ENCODE measurements around the gene CBX4. TPM values are rescaled to one million over a fixed set of nuclear protein-coding genes. Genes with fewer than 3 reads are reported as not detected.

CBX4 gene
- total RNA-seq, 1 donor from 2014 or later, result 56.3 TPM

GRCh38 chr17:79822583-79823124 is 16.6 kb downstream of the CBX4 start:
- CTCF ChIA-PET, result no interaction called here
- no peak for ATAC-seq (ENCODE audit: low read depth)
- intact Hi-C loops (cut with micrococcal nuclease), result no loop called here

GRCh38 chr17:79821331-79822095 is 17.7 kb downstream of the CBX4 start:
- ATAC-seq (ENCODE audit: low read depth) (no peak), DNase-seq (no peak)
- Mint-ChIP-seq H3K27me3 (peaks cover 44% of the 10 kb centered on the region), H3K27ac (no peak overlapping the region), H3K36me3 (ENCODE audit: low read depth) (no peaks in the 10 kb centered on the region), H3K9me3 (no peaks in the 10 kb centered on the region), H3K4me3 (no peak overlapping the region), H3K4me1 (peaks cover 8% of the 10 kb centered on the region)
- intact Hi-C loops (cut with micrococcal nuclease), result no loop called here
- TF ChIP-seq CTCF (IDR thresholded peaks at IDR 0.05), result no peak
- POLR2A ChIA-PET, result interaction anchor here (0.6 to 0.7 kb wide), 3 partner anchors 15 to 24 kb away, joined by 4 to 7 read pairs (median 5); partner anchors contain the start of genes CBX4 and CBX8
- CTCF ChIA-PET, result no interaction called here

More at GRCh38 chr17:79822583-79823124, 16.6 kb downstream of the CBX4 start:
- Mint-ChIP-seq H3K27me3 (peaks cover 39% of the 10 kb centered on the region), H3K4me3 (no peak overlapping the region), H3K4me1 (peaks cover 9% of the 10 kb centered on the region), H3K9me3 (no peaks in the 10 kb centered on the region), H3K36me3 (ENCODE audit: low read depth) (no peaks in the 10 kb centered on the region), H3K27ac (no peak overlapping the region)
- TF ChIP-seq CTCF (IDR thresholded peaks at IDR 0.05), result no peak
- DNase-seq, result no peak
- POLR2A ChIA-PET, result no interaction called here

- ChIA-PET POLR2A (interaction anchor here (18.2 kb wide), 1 partner anchor 21 kb away, joined by 212 read pairs; the partner anchor contains the start of gene CBX4), CTCF (no interaction called here)
- H3K4me3 Mint-ChIP-seq, result no peak overlapping the region
- H3K27ac Mint-ChIP-seq, result no peak overlapping the region
- DNase-seq, result no peak
- peaks cover 7% of the 10 kb centered on the region for H3K4me1 Mint-ChIP-seq
- intact Hi-C loops (cut with micrococcal nuclease), result no loop called here
- ATAC-seq (ENCODE audit: low read depth), result no peak
- peaks cover 45% of the 10 kb centered on the region for H3K27me3 Mint-ChIP-seq
- H3K9me3 Mint-ChIP-seq, result no peaks in the 10 kb centered on the region
- no peaks in the 10 kb centered on the region for H3K36me3 Mint-ChIP-seq (ENCODE audit: low read depth)
- no peak for TF ChIP-seq CTCF (IDR thresholded peaks at IDR 0.05)
Observed at GRCh38 chr17:79820959-79821330, 18.3 kb downstream of the CBX4 start.

- intact Hi-C loops (cut with micrococcal nuclease), result no loop called here
- ATAC-seq (ENCODE audit: low read depth), result no peak
- Mint-ChIP-seq H3K4me1 (peaks cover 5% of the 10 kb centered on the region), H3K36me3 (ENCODE audit: low read depth) (no peaks in the 10 kb centered on the region), H3K27ac (no peak overlapping the region), H3K27me3 (peaks cover 44% of the 10 kb centered on the region), H3K9me3 (no peaks in the 10 kb centered on the region), H3K4me3 (no peak overlapping the region)
- CTCF ChIA-PET, result interaction anchor here (1.0 to 2.0 kb wide), 2 partner anchors 16 to 19 kb away, joined by 3 to 5 read pairs; partner anchors contain the start of gene CBX4
- no peak for DNase-seq
- TF ChIP-seq CTCF (IDR thresholded peaks at IDR 0.05), result no peak
- POLR2A ChIA-PET, result interaction anchor here (0.6 to 18.2 kb wide), 4 partner anchors 16 to 106 kb away, joined by 3 to 212 read pairs (median 4); partner anchors contain the start of gene CBX4
Observed at GRCh38 chr17:79819534-79820276, 19.5 kb downstream of the CBX4 start.

GRCh38 chr17:79819085-79819484 is 20.2 kb downstream of the CBX4 start:
- H3K36me3 Mint-ChIP-seq (ENCODE audit: low read depth), result no peaks in the 10 kb centered on the region
- no peak for ATAC-seq (ENCODE audit: low read depth)
- peaks cover 46% of the 10 kb centered on the region for H3K27me3 Mint-ChIP-seq
- ChIA-PET CTCF (interaction anchor here (2.0 kb wide), 1 partner anchor 16 kb away, joined by 5 read pairs; no protein-coding TSS in a partner anchor), POLR2A (interaction anchor here (0.9 to 18.2 kb wide), 2 partner anchors 23 to 106 kb away, joined by 3 to 212 read pairs; partner anchors contain the start of gene CBX4)
- no peak overlapping the region for H3K4me3 Mint-ChIP-seq
- no peak for TF ChIP-seq CTCF (IDR thresholded peaks at IDR 0.05)
- no peak overlapping the region for H3K27ac Mint-ChIP-seq
- H3K4me1 Mint-ChIP-seq, result peaks cover 11% of the 10 kb centered on the region
- DNase-seq, result no peak
- intact Hi-C loops (cut with micrococcal nuclease), result no loop called here
- H3K9me3 Mint-ChIP-seq, result no peaks in the 10 kb centered on the region
